ENCODE data around the gene PCED1B. TPM values are rescaled to one million over a fixed set of nuclear protein-coding genes. Genes with fewer than 3 reads are reported as not detected.

The PCED1B gene
- total RNA-seq, 2 experiments from 2014 or later = 133 to 136 TPM

DNA sequence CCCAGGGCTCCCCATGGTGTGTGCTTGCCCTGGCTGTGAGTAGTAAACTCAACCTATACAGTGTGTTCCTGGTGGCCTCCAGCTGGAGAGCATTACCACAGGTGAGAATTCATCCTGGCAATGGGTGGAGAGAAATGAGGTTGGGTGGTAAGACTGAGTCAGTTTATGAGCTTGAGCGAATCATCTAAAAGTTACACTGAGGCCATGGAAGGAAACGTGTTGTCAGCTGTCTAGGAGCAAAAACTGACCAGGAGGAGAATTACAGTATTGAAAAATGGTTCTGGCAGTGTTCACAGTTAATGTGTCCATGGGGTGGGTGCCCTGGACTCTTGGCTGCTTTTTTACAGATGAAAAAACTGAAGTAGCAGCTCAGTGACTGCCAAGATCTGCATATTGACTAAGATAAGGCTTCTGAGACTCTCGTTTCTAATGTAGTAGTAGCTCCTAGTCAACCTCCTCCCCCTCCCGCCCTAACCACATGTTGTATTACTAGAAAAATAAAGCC, 202.3 kb downstream of the PCED1B start:
- Mint-ChIP-seq H3K36me3 (no peaks in the 10 kb centered on the region), H3K4me3 (no peak overlapping the region), H3K4me1 (ENCODE audit: low read depth) (peaks cover 55% of the 10 kb centered on the region), H3K27me3 (no peaks in the 10 kb centered on the region), H3K27ac (peak overlapping the region; percentile 72), H3K9me3 (no peaks in the 10 kb centered on the region)
- ChIA-PET CTCF (interaction anchor here (0.5 to 1.8 kb wide), 8 partner anchors 11 to 1498 kb away, joined by 3 to 5 read pairs (median 3); no protein-coding TSS in a partner anchor), POLR2A (interaction anchor here (0.7 to 1.4 kb wide), 6 partner anchors 9 to 116 kb away, joined by 3 to 5 read pairs (median 4); no protein-coding TSS in a partner anchor)
- DNase-seq = peak; percentile 68
- intact Hi-C loops (cut with micrococcal nuclease) = loop anchor here (1.0 kb wide), 2 partner anchors 75 to 80 kb away; no protein-coding TSS in a partner anchor

- Mint-ChIP-seq H3K4me3 (no peak overlapping the region), H3K27ac (no peak overlapping the region), H3K9me3 (no peaks in the 10 kb centered on the region), H3K36me3 (no peaks in the 10 kb centered on the region), H3K27me3 (no peaks in the 10 kb centered on the region), H3K4me1 (ENCODE audit: low read depth) (peaks cover 50% of the 10 kb centered on the region)
- CTCF ChIA-PET = interaction anchor here (0.7 to 1.8 kb wide), 6 partner anchors 11 to 370 kb away, joined by 3 to 5 read pairs (median 3); no protein-coding TSS in a partner anchor
- POLR2A ChIA-PET = interaction anchor here (0.7 to 1.4 kb wide), 5 partner anchors 10 to 116 kb away, joined by 3 to 5 read pairs (median 4); no protein-coding TSS in a partner anchor
- no peak for DNase-seq
- intact Hi-C loops (cut with micrococcal nuclease) = no loop called here
These were observed 202.8 kb downstream of the PCED1B start for GRCh38 chr12:47282206-47282605.

Small RNAs within 50 kb of the gene (microRNA-seq; reads per million reads assigned to microRNA genes)
- gene MIR4698 (ENCODE audit: borderline microRNAs expressed, borderline number of aligned reads, borderline replicate concordance) = not detected

Other genes with a start within 250 kb of the PCED1B start
- gene AMIGO2, start 338 bp downstream of the PCED1B start, total RNA-seq = 10 to 100 TPM; 12.4 to 13.6 TPM

Data from activated CD4-positive, alpha-beta memory T cell treated with anti-CD3 and anti-CD28 coated beads for 36 hours (primary cell).